ENCODE data around the gene KCNMA1.

DNA sequence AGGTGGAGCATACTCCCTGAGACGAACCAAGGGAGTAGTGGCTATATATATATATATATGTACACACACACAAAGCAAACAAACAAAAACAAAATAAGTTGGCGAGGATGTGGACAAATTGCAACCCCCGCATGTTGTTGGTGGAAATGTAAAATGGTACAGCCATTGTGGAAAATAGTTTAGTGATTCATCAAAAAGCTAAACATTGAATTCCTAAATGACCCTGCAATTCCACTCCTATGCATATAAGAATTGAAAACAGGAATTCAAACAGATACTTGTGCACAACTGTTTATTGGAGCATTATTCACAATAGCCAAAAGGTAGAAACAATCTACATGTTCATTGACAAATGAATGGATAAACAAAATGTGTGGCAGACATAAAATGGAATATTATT lies 407.9 kb downstream of the KCNMA1 start:
- TF ChIP-seq CTCF (IDR thresholded peaks at IDR 0.05; ENCODE audit: insufficient read depth, low read length, poor library complexity, severe bottlenecking) (no peak), EZH2phosphoT487 (conservative IDR thresholded peaks at IDR 0.05; ENCODE audit: low read length) (no peak)

Measured in SU-DHL-6 (cell line).